Vagina (tissue), 2 donors: Measurements from ENCODE around the gene MASP2. TPM values are rescaled to one million over a fixed set of nuclear protein-coding genes. Genes with fewer than 3 reads are reported as not detected.

Source experiments
- DNase-seq, 2 donors: peaks; one replicate each; pipeline ENCODE4 v3.0.0-alpha.2; 2017; ENCODE audit errors: extremely low spot score in 2 of 2
- H3K27ac ChIP-seq: fragments of 200-600 bp; sonication (generic); one replicate; pipeline ENCODE4 v1.5.1; 2019
- H3K27me3 ChIP-seq: fragments of 200-600 bp; sonication (generic); one replicate; pipeline ENCODE4 v1.5.1; 2019
- H3K36me3 ChIP-seq, 2 donors: fragments of 200-600 bp; sonication (generic); one replicate each; pipeline ENCODE4 v1.5.1; 2017 to 2019
- H3K4me1 ChIP-seq: fragments of 200-600 bp; sonication (generic); one replicate; pipeline ENCODE4 v1.5.1; 2019
- H3K4me3 ChIP-seq, 2 donors: fragments of 200-600 bp; sonication (generic); 1 replicate in 1 of 2; 2 replicates in 1 of 2; pipeline ENCODE4 v1.5.1; 2016 to 2019
- H3K9me3 ChIP-seq: fragments of 200-600 bp; sonication (generic); one replicate; pipeline ENCODE4 v1.5.1; 2019
- POLR2A ChIP-seq, 2 donors: fragments of 450-650 bp; IDR thresholded peaks; one replicate each; pipeline ENCODE4 v1.6.1; 2017; ENCODE audit warnings: antibody characterized with exemption in 2 of 2, mild to moderate bottlenecking in 2 of 2, moderate library complexity in 2 of 2
- POLR2AphosphoS5 ChIP-seq, 2 donors: sonication (generic); formaldehyde crosslinking; IDR thresholded peaks; one replicate each; pipeline ENCODE4 v1.9.0; 2017; ENCODE audit warnings: antibody characterized with exemption in 2 of 2, mild to moderate bottlenecking in 2 of 2, low read depth in 1 of 2; ENCODE audit not compliant: insufficient read depth in 1 of 2
- intact Hi-C: fragments of 100-400 bp; cut with DNase I; formaldehyde crosslinking; loops from one replicate; pipeline ENCODE4 v1.15.1; 2023
- total RNA-seq: library from RNA; depleted of rRNA; stranded (reverse); fragments of >200 nt; gene quantifications from one replicate; pipeline ENCODE4 v1.2.3, GENCODE V29; 2016
- TF ChIP-seq, protein P1 (sequence below), 3 experiments: fragments of 450-650 bp in 2 of 3; fragments of 200-600 bp in 1 of 3; sonication (generic) in 1 of 3; IDR thresholded peaks; one replicate each; pipeline ENCODE4 v1.5.1; 2017 to 2019; ENCODE audit warnings: antibody characterized with exemption in 3 of 3, mild to moderate bottlenecking in 2 of 3, moderate library complexity in 2 of 3

Gene MASP2
- total RNA-seq, 1 donor from 2014 or later, result not detected

DNA sequence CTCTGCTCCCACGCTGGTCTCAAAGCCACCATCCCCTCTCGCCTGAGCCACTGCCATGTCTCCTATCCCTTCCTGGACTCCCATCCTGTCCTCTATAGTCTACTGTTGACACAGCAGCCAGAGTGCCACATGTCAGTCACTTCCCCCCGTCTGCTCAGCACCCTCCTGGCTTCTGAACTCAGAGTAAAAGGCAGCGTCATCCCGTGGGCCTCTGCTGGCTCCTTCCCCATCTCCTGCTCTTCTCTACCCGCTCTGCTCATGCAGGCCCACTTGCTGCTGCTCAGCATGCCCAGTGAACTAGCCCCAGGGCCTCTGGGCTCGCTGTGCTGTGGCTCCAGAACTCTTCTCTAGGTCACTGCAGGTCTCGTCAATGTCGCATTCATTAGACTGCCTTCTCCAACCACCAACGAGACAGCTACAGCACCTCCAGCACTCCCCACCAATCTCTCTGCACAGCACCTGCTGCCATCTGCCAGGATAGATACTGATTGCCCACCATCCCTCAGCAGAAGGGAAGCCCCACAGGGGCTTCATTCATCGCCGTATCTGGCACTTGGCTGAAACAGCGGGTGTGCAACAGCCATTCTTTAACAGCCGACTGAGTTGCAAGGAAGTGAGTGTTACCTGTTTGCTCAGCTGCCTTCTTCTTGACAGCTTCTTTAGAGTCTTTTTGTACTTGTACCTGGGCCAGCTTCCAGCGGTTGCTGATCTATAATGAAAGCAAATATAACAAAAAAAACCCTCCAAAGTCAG, 24.6 kb upstream of the MASP2 start:
- DNase-seq, result no peak
- Histone ChIP-seq H3K27me3 (no peaks in the 10 kb centered on the region), H3K27ac (no peak overlapping the region), H3K4me1 (no peaks in the 10 kb centered on the region), H3K4me3 (no peak overlapping the region), H3K9me3 (no peaks in the 10 kb centered on the region), H3K36me3 (peaks cover 0 to 92% of the 10 kb centered on the region in 2 donors)
- intact Hi-C loops, result no loop called here
- TF ChIP-seq POLR2A (IDR thresholded peaks at IDR 0.05) (no peak), POLR2AphosphoS5 (IDR thresholded peaks at IDR 0.05; ENCODE audit: insufficient read depth in 1 of 2, low read depth in 1 of 2) (no peak)
- TF ChIP-seq, protein P1, sequence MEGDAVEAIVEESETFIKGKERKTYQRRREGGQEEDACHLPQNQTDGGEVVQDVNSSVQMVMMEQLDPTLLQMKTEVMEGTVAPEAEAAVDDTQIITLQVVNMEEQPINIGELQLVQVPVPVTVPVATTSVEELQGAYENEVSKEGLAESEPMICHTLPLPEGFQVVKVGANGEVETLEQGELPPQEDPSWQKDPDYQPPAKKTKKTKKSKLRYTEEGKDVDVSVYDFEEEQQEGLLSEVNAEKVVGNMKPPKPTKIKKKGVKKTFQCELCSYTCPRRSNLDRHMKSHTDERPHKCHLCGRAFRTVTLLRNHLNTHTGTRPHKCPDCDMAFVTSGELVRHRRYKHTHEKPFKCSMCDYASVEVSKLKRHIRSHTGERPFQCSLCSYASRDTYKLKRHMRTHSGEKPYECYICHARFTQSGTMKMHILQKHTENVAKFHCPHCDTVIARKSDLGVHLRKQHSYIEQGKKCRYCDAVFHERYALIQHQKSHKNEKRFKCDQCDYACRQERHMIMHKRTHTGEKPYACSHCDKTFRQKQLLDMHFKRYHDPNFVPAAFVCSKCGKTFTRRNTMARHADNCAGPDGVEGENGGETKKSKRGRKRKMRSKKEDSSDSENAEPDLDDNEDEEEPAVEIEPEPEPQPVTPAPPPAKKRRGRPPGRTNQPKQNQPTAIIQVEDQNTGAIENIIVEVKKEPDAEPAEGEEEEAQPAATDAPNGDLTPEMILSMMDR (IDR thresholded peaks at IDR 0.05), result no peak

DNA sequence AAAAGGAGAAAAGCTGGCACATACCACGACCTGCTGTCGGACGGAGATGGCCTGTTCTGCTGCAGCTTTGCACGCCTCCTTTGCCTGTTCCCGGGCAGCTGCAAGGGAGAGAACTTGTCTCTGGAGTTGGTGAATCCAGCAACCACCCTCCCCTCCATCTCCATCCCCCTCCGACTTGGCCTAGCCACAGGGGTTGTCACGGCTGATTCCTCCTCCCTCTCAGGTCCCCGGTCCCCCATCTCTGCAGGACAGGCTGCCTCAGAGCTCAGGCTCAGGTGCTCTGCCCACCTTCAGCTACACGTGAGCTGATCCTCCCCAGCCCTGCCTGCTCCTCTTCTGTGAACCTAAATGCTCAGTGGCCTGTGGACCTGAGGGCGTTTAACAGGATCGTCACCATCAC, 23.8 kb upstream of the MASP2 start:
- no peak overlapping the region for H3K27ac ChIP-seq
- peaks cover 0 to 92% of the 10 kb centered on the region in 2 donors for H3K36me3 ChIP-seq
- H3K27me3 ChIP-seq, result no peaks in the 10 kb centered on the region
- TF ChIP-seq, protein P1 (IDR thresholded peaks at IDR 0.05), result no peak
- TF ChIP-seq POLR2AphosphoS5 (IDR thresholded peaks at IDR 0.05; ENCODE audit: insufficient read depth in 1 of 2, low read depth in 1 of 2), result no peak
- TF ChIP-seq POLR2A (IDR thresholded peaks at IDR 0.05), result no peak
- no peak overlapping the region for H3K4me3 ChIP-seq
- intact Hi-C loops, result no loop called here
- H3K4me1 ChIP-seq, result no peaks in the 10 kb centered on the region
- DNase-seq, result no peak
- no peaks in the 10 kb centered on the region for H3K9me3 ChIP-seq

DNA sequence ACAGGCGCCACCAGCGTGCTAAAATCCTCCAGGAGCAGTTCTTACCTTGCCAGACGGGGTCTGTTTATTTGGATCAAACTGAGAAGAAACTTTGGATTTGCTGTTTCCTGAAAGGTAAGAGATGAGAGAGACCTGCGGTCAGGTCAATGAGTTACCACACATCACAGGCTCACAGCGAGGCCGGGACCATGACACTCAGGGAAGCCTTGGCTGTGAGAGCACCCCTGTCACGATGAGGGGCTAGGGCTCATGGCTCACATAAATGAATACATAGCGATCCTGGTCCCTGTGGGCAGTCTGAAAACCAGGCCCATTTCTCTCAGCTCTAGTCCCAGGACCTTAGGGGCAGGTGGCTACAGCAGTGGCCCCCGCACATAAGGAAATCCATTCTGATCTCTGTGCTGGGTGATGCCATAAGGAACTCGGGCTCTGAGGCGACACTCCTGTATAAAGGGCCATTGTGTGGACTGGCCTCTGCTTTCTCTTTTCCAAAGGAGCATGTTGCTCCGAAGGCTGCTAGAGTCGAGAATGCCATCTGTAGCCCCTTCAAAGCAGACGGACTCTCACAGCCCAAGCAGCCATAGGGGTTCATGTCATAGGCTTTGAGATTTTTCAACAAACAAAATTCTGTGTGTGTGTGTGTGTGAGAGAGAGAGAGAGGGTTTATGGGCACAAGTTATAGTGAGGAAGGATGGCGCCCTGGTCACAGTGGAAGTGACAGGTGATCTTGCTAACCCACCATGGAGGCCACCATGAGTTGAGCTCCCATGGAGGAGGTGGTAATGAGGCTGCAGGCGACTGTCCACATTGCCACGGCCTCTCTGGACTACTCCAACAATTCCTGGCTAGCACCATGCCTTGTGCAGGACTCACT, 21.8 kb upstream of the MASP2 start:
- H3K36me3 ChIP-seq, result peaks cover 0 to 83% of the 10 kb centered on the region in 2 donors
- H3K4me1 ChIP-seq, result no peaks in the 10 kb centered on the region
- no peak for DNase-seq
- TF ChIP-seq, protein P1 (IDR thresholded peaks at IDR 0.05), result no peak
- TF ChIP-seq POLR2AphosphoS5 (IDR thresholded peaks at IDR 0.05; ENCODE audit: insufficient read depth in 1 of 2, low read depth in 1 of 2) (no peak), POLR2A (IDR thresholded peaks at IDR 0.05) (no peak)
- intact Hi-C loops, result no loop called here
- no peaks in the 10 kb centered on the region for H3K27me3 ChIP-seq
- H3K4me3 ChIP-seq, result no peak overlapping the region
- no peaks in the 10 kb centered on the region for H3K9me3 ChIP-seq
- H3K27ac ChIP-seq, result no peak overlapping the region

DNA sequence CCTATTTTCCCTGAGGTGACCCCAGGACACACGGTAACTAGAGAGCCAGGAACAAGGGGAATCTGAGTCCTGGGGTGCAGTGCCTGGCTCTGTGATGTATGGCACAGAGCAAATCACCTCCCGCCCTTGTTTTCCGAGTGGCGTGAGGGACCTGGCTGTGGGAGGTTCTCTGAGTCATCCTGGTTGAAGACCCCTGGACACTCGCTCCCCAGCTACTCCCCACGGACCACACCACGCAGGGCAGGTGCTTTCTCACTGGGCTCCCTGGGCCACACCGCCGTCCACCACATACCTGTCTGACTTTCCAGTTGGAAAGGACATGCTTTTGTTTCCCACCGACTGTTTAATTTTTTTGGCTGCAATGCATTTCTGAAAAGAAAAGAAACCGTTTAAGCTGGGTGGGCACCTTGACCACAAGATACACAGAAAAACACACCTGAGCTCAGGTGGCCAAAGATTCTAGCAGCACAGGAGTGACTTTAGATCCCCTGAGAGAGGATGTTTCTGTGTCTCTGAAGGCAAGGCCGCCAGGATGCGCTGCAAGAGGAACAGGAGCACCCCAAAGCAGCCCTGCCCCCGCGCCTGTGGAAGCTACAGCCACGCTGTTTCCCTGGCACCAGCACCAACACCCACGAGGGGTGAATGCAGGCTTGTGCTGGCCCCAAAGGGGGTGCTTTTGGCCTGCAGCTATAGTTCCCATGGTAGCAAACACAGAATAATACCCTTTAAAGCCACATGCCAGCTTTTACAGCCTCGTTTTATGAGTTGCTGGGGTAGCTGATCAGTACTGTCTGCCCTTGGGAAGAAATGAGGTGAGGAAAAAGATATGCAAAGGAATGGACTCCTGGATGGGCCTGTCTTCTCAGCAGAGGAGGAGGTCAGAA, 20.9 kb upstream of the MASP2 start:
- Histone ChIP-seq H3K9me3 (no peaks in the 10 kb centered on the region), H3K36me3 (peaks cover 0 to 75% of the 10 kb centered on the region in 2 donors), H3K27me3 (no peaks in the 10 kb centered on the region), H3K27ac (no peak overlapping the region), H3K4me1 (no peaks in the 10 kb centered on the region), H3K4me3 (no peak overlapping the region)
- TF ChIP-seq POLR2AphosphoS5 (IDR thresholded peaks at IDR 0.05; ENCODE audit: insufficient read depth in 1 of 2, low read depth in 1 of 2) (no peak), POLR2A (IDR thresholded peaks at IDR 0.05) (no peak)
- TF ChIP-seq, protein P1 (IDR thresholded peaks at IDR 0.05), result no peak
- DNase-seq, result no peak
- intact Hi-C loops, result no loop called here
